Liver (tissue), 9 donors: Measurements from ENCODE around the gene HACD1. TPM values are rescaled to one million over a fixed set of nuclear protein-coding genes. Genes with fewer than 3 reads are reported as not detected.

ENCODE experiments used
- DNase-seq: peaks from one replicate; pipeline ENCODE4 v3.0.0-alpha.2; 2017; ENCODE audit warnings: low spot score
- H3K27ac ChIP-seq, 2 donors: one replicate each; pipeline ENCODE4 v1.7.0; 2013; ENCODE audit warnings: inconsistent platforms in 2 of 2, low read length in 2 of 2, control low read depth in 1 of 2, low read depth in 1 of 2, mild to moderate bottlenecking in 1 of 2
- H3K27me3 ChIP-seq, 4 donors: one replicate each; pipeline versions ENCODE4 v1.6.1 to v1.7.0; 2013; ENCODE audit warnings: low read length in 3 of 4, inconsistent platforms in 1 of 4, mild to moderate bottlenecking in 1 of 4, moderate library complexity in 1 of 4; ENCODE audit not compliant: control insufficient read depth in 4 of 4, insufficient read depth in 4 of 4
- H3K36me3 ChIP-seq, 4 donors: one replicate each; pipeline versions ENCODE4 v1.6.1 to v1.7.0; 2013; ENCODE audit warnings: low read length in 3 of 4, mild to moderate bottlenecking in 3 of 4, low read depth in 1 of 4, moderate library complexity in 1 of 4; ENCODE audit not compliant: control insufficient read depth in 4 of 4, insufficient read depth in 3 of 4
- H3K4me1 ChIP-seq, 4 donors: one replicate each; pipeline versions ENCODE4 v1.6.1 to v1.7.0; 2013; ENCODE audit warnings: low read length in 3 of 4, mild to moderate bottlenecking in 3 of 4, moderate library complexity in 1 of 4; ENCODE audit not compliant: control insufficient read depth in 4 of 4, insufficient read depth in 4 of 4
- H3K4me3 ChIP-seq, 3 donors: one replicate each; pipeline versions ENCODE4 v1.6.1 to v1.7.0; 2013; ENCODE audit warnings: low read length in 3 of 3, control low read depth in 1 of 3, low read depth in 1 of 3, mild to moderate bottlenecking in 1 of 3
- H3K9ac ChIP-seq, 2 donors: one replicate each; pipeline ENCODE4 v1.7.0; 2013; ENCODE audit warnings: low read length in 2 of 2, mild to moderate bottlenecking in 2 of 2, moderate library complexity in 2 of 2, control low read depth in 1 of 2, low read depth in 1 of 2
- H3K9me3 ChIP-seq, 4 donors: one replicate each; pipeline versions ENCODE4 v1.6.1 to v1.7.0; 2013; ENCODE audit warnings: low read length in 3 of 4; ENCODE audit not compliant: control insufficient read depth in 4 of 4
- EGR1 ChIP-seq, 2 donors: IDR thresholded peaks; 2 replicates each; pipeline ENCODE4 v1.6.1; 2016 to 2018; ENCODE audit warnings: antibody characterized with exemption in 2 of 2, low read depth in 2 of 2
- FOXA1 ChIP-seq: IDR thresholded peaks from 2 replicates; pipeline ENCODE4 v1.6.1; 2016; ENCODE audit warnings: antibody characterized with exemption
- FOXA2 ChIP-seq: IDR thresholded peaks from 2 replicates; pipeline ENCODE4 v1.6.1; 2016; ENCODE audit warnings: antibody characterized with exemption
- GABPA ChIP-seq, 2 donors: IDR thresholded peaks in 1 of 2; conservative IDR thresholded peaks in 1 of 2; 2 replicates each; pipeline ENCODE4 v1.6.1; 2016; ENCODE audit warnings: antibody characterized with exemption in 2 of 2, mild to moderate bottlenecking in 1 of 2, moderate library complexity in 1 of 2
- HNF4A ChIP-seq, 2 donors: conservative IDR thresholded peaks; 2 replicates each; pipeline ENCODE4 v1.6.1; 2016; ENCODE audit warnings: antibody characterized with exemption in 2 of 2, mild to moderate bottlenecking in 2 of 2
- HNF4G ChIP-seq: IDR thresholded peaks from 2 replicates; pipeline ENCODE4 v1.6.1; 2016; ENCODE audit warnings: antibody characterized with exemption
- JUND ChIP-seq, 2 donors: IDR thresholded peaks; 2 replicates each; pipeline ENCODE4 v1.6.1; 2016; ENCODE audit warnings: antibody characterized with exemption in 2 of 2
- RAD21 ChIP-seq, 2 donors: IDR thresholded peaks; 2 replicates each; pipeline ENCODE4 v1.6.1; 2016; ENCODE audit warnings: antibody characterized with exemption in 2 of 2, mild to moderate bottlenecking in 2 of 2
- RXRA ChIP-seq, 2 donors: IDR thresholded peaks; 2 replicates each; pipeline ENCODE4 v1.6.1; 2017 to 2018; ENCODE audit warnings: antibody characterized with exemption in 2 of 2, mild to moderate bottlenecking in 1 of 2
- SP1 ChIP-seq: IDR thresholded peaks from 2 replicates; pipeline ENCODE4 v1.6.1; 2018; ENCODE audit warnings: antibody characterized with exemption, mild to moderate bottlenecking
- YY1 ChIP-seq: IDR thresholded peaks from 2 replicates; pipeline ENCODE4 v1.6.1; 2016; ENCODE audit warnings: antibody characterized with exemption, mild to moderate bottlenecking
- WGBS: extraction: QIAGEN DNeasy Blood & Tissue Kit; methylation state at CpG from one replicate; pipeline ENCODE4 v1.1.7; 2013; 5-methylcytosine and 5-hydroxymethylcytosine counted together
- polyA plus RNA-seq, 2 donors: library from polyadenylated mRNA; stranded (reverse) in 1 of 2; unstranded in 1 of 2; fragments of 200-250 nt in 1 of 2; fragments of >200 nt in 1 of 2; fragmentation: Nextera tagmentation in 1 of 2; extraction: Ambion mirVana in 1 of 2; gene quantifications; one replicate each; pipeline versions ENCODE4 v1.2.1 to v1.2.3, GENCODE V29; 2013 to 2015
- total RNA-seq, 2 donors: library from RNA; depleted of rRNA; stranded (reverse); fragments of >200 nt; gene quantifications; one replicate each; pipeline ENCODE4 v1.2.3, GENCODE V29; 2014
- TF ChIP-seq, protein P1 (sequence below): IDR thresholded peaks from 2 replicates; pipeline ENCODE4 v1.6.1; 2016; ENCODE audit warnings: antibody characterized with exemption
- TF ChIP-seq, protein P2 (sequence below): IDR thresholded peaks from 2 replicates; pipeline ENCODE4 v1.6.1; 2016; ENCODE audit warnings: antibody characterized with exemption
- TF ChIP-seq, protein P3 (sequence below): IDR thresholded peaks from 2 replicates; pipeline ENCODE4 v1.6.1; 2016; ENCODE audit warnings: antibody characterized with exemption, mild to moderate bottlenecking
- TF ChIP-seq, protein P4 (sequence below): IDR thresholded peaks from 2 replicates; pipeline ENCODE4 v1.6.1; 2016; ENCODE audit warnings: antibody characterized with exemption
- donor health status: healthy.
- donor health status: healthy.
- donor health status: healthy.
- donor health status: healthy.
- donor health status: healthy.

Gene HACD1
- total and polyA plus RNA-seq, 4 donors, result 1.0 to 7.8 (median 1.7) TPM

DNA sequence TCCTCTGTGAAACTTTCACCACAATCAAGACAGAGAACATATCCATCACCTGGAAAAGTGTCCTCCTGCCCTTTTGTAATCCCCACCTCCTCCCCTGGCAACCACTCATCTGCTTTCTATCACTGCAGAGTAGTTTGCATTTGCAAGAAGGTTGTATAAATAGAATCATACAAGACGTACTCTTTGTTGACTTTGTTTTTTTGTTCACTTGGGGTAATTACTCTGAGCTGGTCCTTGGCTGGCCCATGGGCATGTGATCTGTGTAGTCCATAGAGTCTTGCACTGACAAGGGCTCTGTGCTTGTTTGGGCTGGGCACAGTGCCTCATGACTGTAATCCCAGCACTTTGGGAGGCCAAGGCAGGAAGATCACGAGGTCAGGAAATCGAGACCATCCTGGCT lies 7.8 kb upstream of the HACD1 start:
- no peaks in the 10 kb centered on the region for H3K36me3 ChIP-seq
- no peaks in the 10 kb centered on the region for H3K27me3 ChIP-seq
- no peak for DNase-seq
- no peak overlapping the region for H3K27ac ChIP-seq
- 49% methylated on average over 3 of the region's 3 CpGs for whole genome bisulfite sequencing
- no peaks in the 10 kb centered on the region for H3K9me3 ChIP-seq
- H3K4me1 ChIP-seq, result no peaks in the 10 kb centered on the region
- H3K9ac ChIP-seq, result no peak overlapping the region
- TF ChIP-seq FOXA2, result no peak
- TF ChIP-seq HNF4G, result no peak
- TF ChIP-seq, protein P1, sequence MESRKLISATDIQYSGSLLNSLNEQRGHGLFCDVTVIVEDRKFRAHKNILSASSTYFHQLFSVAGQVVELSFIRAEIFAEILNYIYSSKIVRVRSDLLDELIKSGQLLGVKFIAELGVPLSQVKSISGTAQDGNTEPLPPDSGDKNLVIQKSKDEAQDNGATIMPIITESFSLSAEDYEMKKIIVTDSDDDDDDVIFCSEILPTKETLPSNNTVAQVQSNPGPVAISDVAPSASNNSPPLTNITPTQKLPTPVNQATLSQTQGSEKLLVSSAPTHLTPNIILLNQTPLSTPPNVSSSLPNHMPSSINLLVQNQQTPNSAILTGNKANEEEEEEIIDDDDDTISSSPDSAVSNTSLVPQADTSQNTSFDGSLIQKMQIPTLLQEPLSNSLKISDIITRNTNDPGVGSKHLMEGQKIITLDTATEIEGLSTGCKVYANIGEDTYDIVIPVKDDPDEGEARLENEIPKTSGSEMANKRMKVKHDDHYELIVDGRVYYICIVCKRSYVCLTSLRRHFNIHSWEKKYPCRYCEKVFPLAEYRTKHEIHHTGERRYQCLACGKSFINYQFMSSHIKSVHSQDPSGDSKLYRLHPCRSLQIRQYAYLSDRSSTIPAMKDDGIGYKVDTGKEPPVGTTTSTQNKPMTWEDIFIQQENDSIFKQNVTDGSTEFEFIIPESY, result no peak
- TF ChIP-seq RAD21 (IDR thresholded peaks at IDR 0.05), result no peak
- TF ChIP-seq GABPA (IDR thresholded peaks at IDR 0.05 in 1 of 2, conservative IDR thresholded peaks at IDR 0.05 in 1 of 2), result no peak
- TF ChIP-seq EGR1 (IDR thresholded peaks at IDR 0.05; ENCODE audit: low read depth in 2 of 2), result no peak
- TF ChIP-seq SP1, result no peak
- TF ChIP-seq, protein P2, sequence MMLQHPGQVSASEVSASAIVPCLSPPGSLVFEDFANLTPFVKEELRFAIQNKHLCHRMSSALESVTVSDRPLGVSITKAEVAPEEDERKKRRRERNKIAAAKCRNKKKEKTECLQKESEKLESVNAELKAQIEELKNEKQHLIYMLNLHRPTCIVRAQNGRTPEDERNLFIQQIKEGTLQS, result no peak
- no peak for TF ChIP-seq FOXA1
- TF ChIP-seq, protein P3, sequence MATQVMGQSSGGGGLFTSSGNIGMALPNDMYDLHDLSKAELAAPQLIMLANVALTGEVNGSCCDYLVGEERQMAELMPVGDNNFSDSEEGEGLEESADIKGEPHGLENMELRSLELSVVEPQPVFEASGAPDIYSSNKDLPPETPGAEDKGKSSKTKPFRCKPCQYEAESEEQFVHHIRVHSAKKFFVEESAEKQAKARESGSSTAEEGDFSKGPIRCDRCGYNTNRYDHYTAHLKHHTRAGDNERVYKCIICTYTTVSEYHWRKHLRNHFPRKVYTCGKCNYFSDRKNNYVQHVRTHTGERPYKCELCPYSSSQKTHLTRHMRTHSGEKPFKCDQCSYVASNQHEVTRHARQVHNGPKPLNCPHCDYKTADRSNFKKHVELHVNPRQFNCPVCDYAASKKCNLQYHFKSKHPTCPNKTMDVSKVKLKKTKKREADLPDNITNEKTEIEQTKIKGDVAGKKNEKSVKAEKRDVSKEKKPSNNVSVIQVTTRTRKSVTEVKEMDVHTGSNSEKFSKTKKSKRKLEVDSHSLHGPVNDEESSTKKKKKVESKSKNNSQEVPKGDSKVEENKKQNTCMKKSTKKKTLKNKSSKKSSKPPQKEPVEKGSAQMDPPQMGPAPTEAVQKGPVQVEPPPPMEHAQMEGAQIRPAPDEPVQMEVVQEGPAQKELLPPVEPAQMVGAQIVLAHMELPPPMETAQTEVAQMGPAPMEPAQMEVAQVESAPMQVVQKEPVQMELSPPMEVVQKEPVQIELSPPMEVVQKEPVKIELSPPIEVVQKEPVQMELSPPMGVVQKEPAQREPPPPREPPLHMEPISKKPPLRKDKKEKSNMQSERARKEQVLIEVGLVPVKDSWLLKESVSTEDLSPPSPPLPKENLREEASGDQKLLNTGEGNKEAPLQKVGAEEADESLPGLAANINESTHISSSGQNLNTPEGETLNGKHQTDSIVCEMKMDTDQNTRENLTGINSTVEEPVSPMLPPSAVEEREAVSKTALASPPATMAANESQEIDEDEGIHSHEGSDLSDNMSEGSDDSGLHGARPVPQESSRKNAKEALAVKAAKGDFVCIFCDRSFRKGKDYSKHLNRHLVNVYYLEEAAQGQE, result no peak
- no peak for TF ChIP-seq RXRA (IDR thresholded peaks at IDR 0.05)
- TF ChIP-seq, protein P4, sequence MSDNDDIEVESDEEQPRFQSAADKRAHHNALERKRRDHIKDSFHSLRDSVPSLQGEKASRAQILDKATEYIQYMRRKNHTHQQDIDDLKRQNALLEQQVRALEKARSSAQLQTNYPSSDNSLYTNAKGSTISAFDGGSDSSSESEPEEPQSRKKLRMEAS, result no peak
- H3K4me3 ChIP-seq, result no peak overlapping the region

DNA sequence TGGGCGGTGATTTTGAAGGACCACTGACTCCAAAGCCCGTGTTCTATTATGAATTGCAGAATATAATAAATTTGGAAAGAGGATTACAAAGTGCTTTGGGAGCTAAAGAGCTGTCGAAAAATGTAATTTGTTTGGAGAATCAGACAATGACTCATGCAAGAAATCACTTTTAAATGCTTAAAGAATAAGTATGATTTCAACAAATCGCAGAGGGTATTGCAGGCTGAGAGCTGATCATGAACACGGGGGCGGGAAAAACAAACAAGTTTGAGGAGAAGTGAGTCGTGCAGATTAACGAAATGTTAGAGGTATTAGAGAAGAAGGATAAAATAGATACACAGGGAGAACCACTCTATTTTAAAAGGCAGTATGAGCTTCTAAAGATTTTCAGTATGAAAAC lies 4.9 kb upstream of the HACD1 start:
- no peak overlapping the region for H3K9ac ChIP-seq
- H3K36me3 ChIP-seq, result no peaks in the 10 kb centered on the region
- WGBS, result 79% methylated on average over 8 of the region's 8 CpGs
- no peak overlapping the region for H3K4me3 ChIP-seq
- DNase-seq, result no peak
- no peaks in the 10 kb centered on the region for H3K9me3 ChIP-seq
- no peaks in the 10 kb centered on the region for H3K27me3 ChIP-seq
- H3K27ac ChIP-seq, result no peak overlapping the region
- H3K4me1 ChIP-seq, result peaks cover 0 to 6% (median 5%) of the 10 kb centered on the region in 4 donors
- TF ChIP-seq, protein P3, result no peak
- TF ChIP-seq YY1 (no peak), GABPA (IDR thresholded peaks at IDR 0.05 in 1 of 2, conservative IDR thresholded peaks at IDR 0.05 in 1 of 2) (no peak), FOXA2 (no peak), HNF4G (no peak), HNF4A (conservative IDR thresholded peaks at IDR 0.05) (no peak), SP1 (no peak), EGR1 (IDR thresholded peaks at IDR 0.05; ENCODE audit: low read depth in 2 of 2) (no peak), JUND (IDR thresholded peaks at IDR 0.05) (no peak), RXRA (IDR thresholded peaks at IDR 0.05) (no peak), RAD21 (IDR thresholded peaks at IDR 0.05) (no peak)
- TF ChIP-seq, protein P1, result no peak
- TF ChIP-seq, protein P4, result no peak
